GM19043 (cell line): ENCODE results near the gene SDSL.

ENCODE experiments used
- ATAC-seq: cut with Tn5 transposase; IDR thresholded peaks from one replicate; pipeline ENCODE4 v1.9.1; 2021; ENCODE audit warnings: low read depth; ENCODE audit not compliant: unreplicated experiment

Gene SDSL, protein sequence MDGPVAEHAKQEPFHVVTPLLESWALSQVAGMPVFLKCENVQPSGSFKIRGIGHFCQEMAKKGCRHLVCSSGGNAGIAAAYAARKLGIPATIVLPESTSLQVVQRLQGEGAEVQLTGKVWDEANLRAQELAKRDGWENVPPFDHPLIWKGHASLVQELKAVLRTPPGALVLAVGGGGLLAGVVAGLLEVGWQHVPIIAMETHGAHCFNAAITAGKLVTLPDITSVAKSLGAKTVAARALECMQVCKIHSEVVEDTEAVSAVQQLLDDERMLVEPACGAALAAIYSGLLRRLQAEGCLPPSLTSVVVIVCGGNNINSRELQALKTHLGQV

DNA sequence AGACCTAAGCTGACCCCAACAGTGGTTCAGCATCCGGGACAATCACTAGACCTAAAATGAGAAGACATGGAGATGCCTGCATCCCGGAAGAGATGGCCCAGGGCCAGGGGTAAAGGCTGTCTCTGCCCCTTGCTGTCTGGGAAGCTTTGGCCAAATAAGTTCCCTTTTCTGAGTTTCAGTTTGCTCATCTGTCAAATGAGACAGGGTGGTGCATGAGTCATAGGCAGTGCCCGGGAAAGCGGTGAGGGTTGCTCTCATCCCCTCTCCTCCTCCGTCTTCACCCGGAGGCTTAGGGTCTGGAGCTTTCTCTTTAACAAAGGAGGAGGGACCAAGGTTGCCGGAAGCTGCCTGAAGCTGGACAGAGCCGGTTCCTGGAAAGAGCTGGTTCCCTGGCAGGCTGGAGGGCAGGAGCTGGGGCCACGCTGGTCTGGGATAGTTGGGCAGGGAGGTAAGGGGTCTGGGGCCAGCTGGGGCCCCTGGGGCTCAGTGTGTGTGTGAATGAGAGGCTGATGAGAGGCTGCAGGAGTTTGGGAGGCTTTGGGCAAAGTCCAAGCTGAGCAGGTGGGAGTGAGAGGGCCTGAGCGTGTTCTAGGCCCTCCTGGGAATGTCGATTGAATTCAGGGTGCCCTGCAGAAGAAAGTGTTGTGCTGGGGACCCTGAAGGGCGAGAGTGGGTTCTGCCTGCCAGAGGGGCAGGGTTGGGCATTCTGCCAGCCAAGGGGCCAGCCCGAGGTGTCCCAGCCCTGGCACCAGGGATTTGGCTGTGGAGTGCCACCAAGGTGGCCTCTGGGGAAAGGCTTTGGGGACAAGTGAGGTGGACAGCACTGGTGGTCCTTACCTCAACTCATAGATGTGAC lies at the start of gene SDSL:
TSS of gene SDSL (plus strand) at position 351 of the 856 bp plus-strand sequence. CDS start 5,603 bp downstream, outside the sequence.
- ATAC-seq, result peak; percentile 94

DNA sequence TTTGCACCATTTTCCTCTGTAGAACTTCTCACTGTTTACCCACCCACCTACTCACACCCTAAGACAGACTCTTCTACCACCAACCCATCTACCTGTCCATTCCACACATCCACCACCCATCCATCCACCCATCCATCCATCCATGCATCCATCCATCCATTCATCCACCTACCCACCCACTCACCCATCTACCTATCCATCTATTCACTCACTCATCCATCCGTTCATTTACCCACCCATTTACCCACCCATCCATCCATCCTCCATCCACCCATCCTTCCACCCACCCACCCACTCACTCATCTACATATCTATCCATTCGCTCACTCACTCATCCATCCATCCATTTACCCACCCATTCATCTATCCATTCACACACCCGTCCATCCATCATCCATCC lies 48.7 kb upstream of the SDSL start:
- no peak for ATAC-seq

DNA sequence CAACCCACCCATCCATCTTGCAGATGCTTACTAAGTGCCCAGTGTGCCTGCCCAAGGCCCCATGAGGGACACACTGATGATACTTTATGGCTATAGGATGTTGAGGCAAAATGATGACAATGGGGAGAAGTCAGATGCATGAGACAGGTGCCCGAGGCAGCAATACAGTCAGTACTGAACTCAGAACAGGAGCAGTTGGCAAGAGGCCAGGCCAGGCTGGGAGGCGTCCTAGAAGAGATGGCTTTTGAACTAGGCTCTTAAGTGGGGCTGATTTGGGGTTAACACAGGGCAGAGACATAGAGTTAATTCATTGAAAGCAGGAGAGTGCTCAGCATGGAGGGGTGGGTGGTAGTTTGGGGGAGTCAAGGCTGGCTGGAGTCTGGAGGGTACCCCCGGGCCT lies 48.2 kb upstream of the SDSL start:
- no peak for ATAC-seq

DNA sequence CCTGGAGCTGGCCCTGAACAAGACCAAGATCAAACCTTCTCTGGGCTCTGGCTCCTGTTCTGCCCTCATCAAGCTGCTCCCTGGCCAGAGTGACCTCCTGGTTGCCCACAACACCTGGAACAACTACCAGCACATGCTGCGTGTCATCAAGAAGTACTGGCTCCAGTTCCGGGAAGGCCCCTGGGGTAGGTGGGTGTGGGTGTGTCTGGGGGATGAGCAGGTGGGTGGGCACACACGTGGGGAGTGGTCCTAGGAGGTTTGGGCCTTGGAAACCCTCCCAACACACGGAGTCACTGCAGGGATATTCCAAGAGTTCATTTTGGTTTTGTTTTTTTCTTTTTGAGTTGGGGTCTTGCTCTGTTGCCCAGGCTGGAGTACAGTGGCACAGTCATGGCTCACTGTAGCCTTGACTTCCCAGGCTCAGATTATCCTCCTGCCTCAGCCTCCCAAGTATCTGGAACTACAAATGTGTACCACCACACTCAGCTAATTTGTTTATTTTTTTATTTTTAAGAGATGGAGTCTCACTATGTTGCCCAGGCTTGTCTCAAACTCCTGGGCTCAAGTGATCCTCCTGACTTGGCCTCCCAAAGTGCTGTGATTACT lies 47.3 kb upstream of the SDSL start:
- ATAC-seq, result no peak

DNA sequence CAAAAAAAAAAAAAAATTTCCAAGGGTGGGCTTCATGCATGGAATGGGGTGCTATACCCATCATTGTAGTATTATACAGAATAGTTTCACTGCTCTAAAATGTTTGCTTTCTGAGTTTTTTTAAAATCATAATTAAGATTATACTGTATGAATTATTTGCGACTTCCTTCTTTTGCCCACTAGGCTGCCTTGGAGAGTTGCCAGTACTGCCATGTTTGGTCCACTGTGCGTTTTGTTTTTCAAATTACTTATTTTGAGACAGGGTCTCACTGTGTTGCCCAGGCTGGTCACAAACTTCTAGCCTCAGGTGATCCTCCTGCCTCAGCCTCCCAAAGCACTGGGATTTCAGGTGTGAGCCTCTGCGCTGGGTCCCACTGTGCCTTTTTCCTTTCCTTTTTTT lies 43.9 kb upstream of the SDSL start:
- ATAC-seq, result no peak

DNA sequence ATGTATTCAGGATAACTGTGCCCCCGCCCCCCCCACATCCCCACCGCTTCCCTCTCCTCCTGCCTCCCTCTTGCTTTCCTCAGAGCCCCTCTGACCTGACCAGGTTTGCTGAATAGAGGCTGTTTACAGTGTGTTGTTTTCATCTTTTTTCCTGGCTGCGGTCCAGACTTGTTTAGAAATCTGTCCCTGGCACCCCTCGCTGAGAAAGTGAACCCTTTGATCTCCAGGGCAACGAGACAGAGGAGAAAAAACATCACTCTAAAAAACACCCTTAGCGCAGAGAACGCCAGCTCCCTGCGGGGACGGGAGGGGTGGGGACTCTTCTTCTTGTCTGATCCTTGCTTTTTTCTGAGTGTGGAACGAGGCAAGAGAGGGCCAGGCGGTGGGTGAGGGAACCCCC lies 41.0 kb upstream of the SDSL start:
- ATAC-seq, result no peak

DNA sequence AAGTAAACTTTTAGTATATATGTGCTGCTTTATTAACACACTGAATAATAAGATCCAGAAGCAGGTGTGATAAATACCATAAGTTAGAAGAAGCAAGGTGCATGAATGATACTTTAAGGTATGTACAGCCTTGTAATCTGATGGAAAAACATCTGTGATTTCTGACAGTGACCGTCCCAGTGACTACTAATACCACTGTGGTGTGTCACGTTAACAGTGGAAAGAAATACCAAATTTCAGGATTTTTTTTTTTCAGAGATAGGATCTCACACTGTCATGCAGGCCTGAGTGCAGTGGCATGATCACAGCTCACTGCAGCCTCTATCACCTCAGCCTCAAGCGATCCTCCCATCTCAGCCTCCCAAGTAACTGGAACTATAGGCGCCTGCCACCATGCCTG lies 40.0 kb upstream of the SDSL start:
- no peak for ATAC-seq

DNA sequence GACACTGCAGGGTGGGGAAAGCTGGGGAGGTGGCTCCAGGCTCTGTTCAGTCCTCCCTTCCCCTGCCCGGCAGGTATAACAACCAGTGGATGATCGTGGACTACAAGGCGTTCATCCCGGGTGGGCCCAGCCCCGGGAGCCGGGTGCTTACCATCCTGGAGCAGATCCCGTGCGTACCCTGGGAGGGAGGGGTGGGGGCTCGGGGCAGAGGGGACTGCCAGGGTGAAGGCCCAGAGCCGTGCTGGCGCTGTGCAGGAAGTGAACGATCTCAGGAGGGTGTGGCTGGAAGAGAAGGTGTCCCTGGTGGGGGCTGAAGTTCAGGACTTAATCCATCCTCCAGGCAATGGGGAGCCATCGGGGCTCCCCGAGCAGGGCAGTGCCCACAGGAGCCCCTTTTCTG lies 37.4 kb upstream of the SDSL start:
- ATAC-seq, result no peak

DNA sequence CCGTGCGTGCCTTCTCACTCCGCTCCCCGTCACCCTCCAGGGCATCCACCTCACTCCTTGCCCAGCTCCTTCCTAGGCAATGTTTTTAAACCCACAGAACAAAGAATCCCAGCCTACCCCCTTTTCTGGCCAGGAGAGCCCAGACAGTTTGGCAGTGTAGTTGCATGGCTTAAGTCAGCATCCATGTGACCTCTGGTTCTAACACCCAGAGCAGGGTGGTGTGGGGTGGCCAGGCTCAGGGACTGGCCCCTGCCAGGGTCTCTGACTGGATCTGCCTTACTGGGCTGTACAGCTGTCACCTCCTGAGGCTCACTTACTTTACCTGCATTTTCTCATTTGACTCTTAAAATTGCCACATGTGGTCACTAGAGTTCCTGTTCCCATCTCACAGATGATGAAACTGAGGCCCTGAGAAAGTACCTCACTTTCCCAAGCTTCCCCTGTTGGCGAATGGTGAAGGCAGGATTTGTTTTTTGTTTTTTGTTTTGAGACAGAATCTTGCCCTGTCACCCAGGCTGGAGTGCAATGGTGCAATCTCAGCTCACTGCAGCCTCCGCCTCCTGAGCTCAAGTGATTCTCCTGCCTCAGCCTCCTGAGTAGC lies 36.8 kb upstream of the SDSL start:
- ATAC-seq, result no peak

DNA sequence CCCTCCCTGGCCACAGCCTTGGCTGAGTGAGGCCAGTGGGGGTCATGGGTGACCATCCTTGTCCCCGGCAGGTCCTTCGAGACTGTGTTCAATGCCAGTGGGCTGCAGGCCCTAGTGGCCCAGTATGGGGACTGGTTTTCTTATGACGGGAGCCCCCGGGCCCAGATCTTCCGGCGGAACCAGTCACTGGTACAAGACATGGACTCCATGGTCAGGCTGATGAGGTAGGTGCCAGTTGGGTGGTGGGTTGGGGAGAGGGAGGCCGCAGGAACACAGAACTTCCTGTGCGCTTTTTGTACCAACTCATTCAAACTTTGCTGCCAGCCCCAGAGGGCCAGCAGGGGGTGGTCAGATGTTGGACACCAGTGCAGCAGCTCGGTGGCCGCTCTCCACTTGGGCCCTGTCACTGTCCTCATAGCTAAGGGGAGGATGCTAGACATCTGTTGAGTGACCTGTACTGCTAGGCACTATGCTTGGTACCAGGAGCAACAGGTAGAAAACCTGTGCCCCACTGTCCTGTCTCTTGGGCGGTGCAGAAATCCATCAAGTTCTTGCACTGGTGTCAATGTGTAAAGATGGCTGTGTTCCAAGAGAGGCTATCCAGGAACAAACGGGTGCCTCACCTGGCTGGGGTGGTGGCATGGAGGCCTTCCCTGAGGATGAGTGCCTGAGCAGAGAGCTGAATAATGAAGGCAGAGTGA lies 35.2 kb upstream of the SDSL start:
- ATAC-seq, result no peak

DNA sequence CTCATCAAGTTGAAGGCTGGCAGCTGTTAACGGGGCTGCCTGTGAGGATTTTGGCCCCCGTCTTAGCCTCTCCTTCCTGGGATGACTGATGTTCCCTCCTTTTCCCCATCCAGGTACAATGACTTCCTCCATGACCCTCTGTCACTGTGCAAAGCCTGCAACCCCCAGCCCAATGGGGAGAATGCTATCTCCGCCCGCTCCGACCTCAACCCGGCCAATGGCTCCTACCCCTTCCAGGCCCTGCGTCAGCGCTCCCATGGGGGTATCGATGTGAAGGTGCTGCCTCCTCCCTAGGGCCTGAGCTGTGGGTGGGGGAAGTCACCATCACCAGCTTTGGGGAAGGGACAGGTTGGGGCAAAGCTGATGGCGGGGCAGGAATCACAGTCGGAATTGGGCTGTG lies 34.5 kb upstream of the SDSL start:
- no peak for ATAC-seq

DNA sequence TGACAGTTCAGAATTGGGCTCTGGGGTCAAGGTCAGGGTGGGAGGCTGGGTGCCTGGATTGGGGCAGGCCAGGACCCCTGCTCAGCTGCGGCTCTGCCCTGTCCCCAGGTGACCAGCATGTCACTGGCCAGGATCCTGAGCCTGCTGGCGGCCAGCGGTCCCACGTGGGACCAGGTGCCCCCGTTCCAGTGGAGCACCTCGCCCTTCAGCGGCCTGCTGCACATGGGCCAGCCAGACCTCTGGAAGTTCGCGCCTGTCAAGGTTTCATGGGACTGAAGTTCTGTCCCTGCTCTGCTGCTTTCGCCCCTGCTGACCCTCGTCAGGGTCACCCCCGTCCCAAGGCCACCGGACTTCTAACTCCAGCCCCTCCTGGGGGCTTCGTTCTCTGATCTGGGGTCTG lies 33.8 kb upstream of the SDSL start:
- ATAC-seq, result no peak

DNA sequence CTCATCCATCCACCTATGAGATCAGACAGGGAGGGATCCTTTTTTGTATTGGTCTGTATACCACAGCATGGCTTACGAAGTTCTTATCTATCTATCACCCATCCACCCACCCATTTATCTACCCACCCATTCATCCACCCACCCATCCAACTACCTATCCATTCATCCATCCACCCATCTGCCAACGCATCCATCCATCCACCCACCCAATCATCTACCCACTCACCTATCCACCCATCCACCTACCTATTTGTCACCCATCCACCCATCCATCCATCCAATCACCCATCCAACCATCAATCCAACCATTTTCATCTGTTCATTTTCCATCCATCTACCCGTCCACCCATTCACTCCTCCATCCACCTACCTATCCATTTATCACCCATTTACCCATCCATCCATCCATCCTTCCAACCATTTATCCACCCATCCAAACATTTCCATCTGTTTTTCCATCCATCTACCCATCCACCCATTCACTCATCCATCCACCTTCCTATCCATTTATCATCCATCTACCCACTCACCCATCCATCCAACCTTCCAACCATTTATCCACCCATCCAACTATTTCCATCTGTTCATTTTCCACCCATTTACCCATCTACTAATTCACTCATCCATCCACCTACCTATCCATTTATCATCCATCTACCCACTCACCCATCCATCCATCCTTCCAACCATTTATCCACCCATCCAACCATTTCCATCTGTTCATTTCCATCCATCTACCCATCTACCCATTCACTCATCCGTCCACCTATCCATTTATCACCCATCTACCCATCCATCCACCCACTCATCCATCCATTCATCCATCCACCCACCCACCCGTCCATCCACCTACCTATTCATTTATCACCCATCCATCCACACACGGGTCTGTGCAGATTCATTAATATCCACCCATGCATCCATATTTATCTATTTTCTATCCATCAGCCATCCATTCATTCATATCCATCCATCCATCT lies 31.8 kb upstream of the SDSL start:
- no peak for ATAC-seq

DNA sequence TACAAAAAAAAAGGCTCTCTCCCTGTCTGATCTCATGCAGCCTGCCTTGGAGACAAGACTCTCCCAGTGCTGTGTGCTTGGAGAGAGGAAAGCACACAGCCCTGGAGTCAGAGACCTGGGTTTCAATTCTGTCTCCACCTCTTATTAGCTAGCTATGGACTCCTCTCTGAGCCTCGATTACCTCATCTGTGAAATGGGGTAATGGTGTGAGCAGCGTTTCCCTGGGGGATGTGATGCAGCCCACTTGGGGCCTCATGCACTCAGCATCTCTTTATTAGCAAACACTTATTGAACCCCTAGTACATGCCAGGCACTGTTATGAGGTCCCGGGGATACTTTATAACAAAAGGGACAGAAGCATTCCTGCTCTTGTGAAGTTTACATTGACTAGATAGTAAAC lies 31.0 kb upstream of the SDSL start:
- ATAC-seq, result no peak

DNA sequence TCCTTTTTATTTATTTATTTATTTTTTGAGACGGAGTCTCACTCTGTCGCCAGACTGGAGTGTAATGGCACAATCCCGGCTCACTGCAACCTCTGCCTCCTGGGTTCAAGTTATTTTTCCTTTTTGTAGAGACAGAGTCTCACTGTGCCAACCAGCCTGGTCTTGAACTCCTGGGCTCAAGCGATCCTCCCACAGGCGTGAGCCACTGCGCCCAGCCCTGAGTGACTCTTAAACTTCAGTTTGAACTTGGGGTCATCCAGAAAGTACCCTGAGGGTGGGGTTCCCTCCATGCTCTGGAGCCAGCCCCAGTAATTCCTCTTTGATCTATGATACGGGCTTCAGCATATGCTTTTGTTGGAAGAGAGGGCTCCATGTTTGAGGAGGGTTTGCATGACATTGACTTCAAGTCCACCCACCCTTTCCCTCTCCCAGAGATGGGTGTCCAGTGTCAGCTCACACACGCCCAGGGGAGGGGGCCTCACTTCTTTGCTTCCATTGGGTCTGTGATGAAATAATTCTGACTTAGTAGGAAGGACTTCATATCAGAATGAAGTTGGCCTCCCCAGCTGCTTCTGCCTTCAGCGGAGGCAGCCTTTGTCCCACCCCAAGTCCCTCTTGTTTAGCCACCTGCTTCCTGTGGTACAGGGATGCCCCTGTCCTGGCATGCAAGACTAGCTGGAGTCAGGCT lies 30.4 kb upstream of the SDSL start:
- no peak for ATAC-seq

DNA sequence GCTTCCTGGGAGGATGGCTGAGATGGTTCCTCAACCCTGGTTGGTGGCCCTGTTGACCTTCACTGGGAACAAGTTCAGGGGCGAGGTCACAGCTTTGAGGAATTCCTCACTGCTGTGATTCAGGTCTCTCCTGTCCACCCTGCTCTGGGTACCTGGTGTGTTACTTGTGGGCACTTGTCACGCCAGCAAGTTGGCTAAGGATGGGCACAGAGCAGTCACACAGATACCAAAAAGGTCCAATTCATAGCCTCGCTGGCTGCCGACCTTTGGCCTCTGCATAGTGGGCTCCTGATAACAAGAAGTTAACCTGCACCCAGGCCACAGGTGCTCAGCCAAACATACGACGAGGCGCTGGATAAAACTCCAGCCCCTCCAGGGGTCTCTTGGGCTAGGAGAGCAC lies 29.7 kb upstream of the SDSL start:
- no peak for ATAC-seq

DNA sequence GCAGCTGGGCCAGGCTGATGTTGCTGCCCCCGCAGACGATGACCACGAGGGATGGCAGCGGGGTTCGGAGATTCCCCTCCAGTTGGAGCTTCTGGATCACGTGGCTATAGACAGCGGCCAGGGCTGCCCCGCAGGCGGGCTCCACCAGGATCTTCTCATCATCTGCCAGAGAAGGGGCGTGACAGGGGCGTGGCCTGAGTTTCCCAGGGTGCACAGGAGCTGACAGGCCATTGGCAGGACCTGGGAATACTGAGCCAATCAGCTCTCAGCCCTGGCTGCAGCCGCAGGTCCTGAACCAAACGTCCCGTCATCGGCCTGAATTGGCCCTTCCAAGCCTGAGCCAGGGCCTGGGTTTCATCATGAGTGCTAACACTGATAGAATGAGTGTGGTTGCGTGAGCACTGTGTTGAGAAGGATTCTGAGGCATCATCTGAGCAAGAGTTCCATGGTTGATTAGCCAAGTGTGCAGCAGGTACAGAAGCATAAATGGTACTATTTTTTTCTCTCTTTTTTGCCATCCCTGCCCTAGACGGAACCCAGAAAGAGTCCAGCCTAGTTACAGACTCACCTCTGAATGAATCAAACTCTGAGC lies 29.1 kb upstream of the SDSL start:
- ATAC-seq, result no peak

DNA sequence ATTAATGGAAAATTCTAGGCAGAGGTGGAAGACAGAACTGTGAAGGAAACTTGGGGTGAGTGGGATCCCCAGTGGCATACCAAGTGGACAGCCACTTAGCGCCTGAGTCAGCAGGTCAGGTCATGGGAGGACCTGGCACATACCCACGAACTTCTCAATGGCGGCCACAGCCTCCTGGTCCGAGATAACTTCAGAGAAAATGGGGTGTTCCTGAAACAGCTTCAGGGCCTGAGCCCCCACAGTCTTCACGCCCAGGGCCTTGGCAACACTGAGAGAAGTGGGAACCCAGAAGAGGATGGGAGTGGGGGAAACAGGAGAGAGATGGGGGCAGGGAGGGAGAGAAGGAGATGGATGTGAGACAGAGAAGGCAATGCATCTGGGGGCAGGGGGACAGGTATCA lies 28.4 kb upstream of the SDSL start:
- no peak for ATAC-seq

DNA sequence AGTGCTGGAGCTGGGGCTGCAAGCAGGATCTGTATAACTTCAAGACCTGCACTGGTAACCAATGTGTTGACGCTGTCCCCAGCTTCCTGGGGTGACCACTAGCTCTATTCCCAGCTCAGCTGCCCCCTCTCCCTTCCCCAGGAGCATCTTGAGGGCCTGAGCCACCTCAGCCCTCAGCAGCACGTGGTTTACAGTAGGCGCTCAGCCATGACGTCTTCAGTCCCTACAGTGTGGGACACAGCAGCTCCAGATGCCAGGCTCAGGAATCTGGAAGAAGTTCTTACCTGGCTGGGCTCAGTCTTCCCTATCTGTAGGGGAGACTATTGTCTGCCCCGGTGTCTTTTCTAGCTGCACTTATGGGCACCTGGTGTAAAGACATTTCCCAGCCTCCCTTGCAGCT lies 27.1 kb upstream of the SDSL start:
- ATAC-seq, result no peak
